HepG2 (cell line): Measurements from ENCODE around the gene EFNA2. TPM values are rescaled to one million over a fixed set of nuclear protein-coding genes. Genes with fewer than 3 reads are reported as not detected.
A peak's percentile ranks its signal among the peaks of the same experiment; 100 is the strongest.

ENCODE experiments used
- BORCS8-MEF2B ChIP-seq: sonication (generic); formaldehyde crosslinking; IDR thresholded peaks from 2 replicates; pipeline ENCODE4 v1.8.0; 2022; ENCODE audit warnings: mild to moderate bottlenecking, missing genetic modification reagents
- ESRRA ChIP-seq: sonication (generic); formaldehyde crosslinking; IDR thresholded peaks from 2 replicates; pipeline ENCODE4 v1.5.1; 2020; ENCODE audit warnings: mild to moderate bottlenecking, low read depth, missing genetic modification reagents
- FOXK2 ChIP-seq: fragments of 450-650 bp; IDR thresholded peaks from 2 replicates; pipeline ENCODE4 v1.6.1; 2016
- KLF11 ChIP-seq: IDR thresholded peaks from 2 replicates; pipeline ENCODE4 v1.6.1; 2016; ENCODE audit warnings: missing compliant biosample characterization
- MAF1 ChIP-seq: sonication (generic); formaldehyde crosslinking; IDR thresholded peaks from 2 replicates; pipeline ENCODE4 v1.5.0; 2020; ENCODE audit warnings: missing genetic modification reagents, borderline replicate concordance
- MIER3 ChIP-seq: IDR thresholded peaks from 2 replicates; pipeline ENCODE4 v1.6.1; 2016; ENCODE audit warnings: missing compliant biosample characterization, borderline replicate concordance
- MYNN ChIP-seq: sonication (generic); formaldehyde crosslinking; IDR thresholded peaks from 2 replicates; pipeline ENCODE4 v1.4.0; 2020; ENCODE audit warnings: mild to moderate bottlenecking, low read depth, missing genetic modification reagents
- RBFOX2 ChIP-seq: fragments of 200-400 bp; formaldehyde crosslinking; IDR thresholded peaks from 2 replicates; pipeline ENCODE4 v1.6.1; 2017; ENCODE audit warnings: low read depth, mild to moderate bottlenecking, low read length
- SALL2 ChIP-seq: sonication (generic); formaldehyde crosslinking; IDR thresholded peaks from 2 replicates; pipeline ENCODE4 v1.8.1; 2023; ENCODE audit warnings: mild to moderate bottlenecking, missing genetic modification reagents, inconsistent platforms
- SATB2 ChIP-seq: sonication (generic); formaldehyde crosslinking; IDR thresholded peaks from 2 replicates; pipeline ENCODE4 v1.5.0; 2020; ENCODE audit warnings: missing genetic modification reagents
- SNAPC2 ChIP-seq: sonication (generic); formaldehyde crosslinking; IDR thresholded peaks from 2 replicates; pipeline ENCODE4 v1.8.1; 2022; ENCODE audit warnings: mild to moderate bottlenecking, missing genetic modification reagents
- ZBTB3 ChIP-seq: sonication (generic); formaldehyde crosslinking; IDR thresholded peaks from 2 replicates; pipeline ENCODE4 v1.4.0; 2020; ENCODE audit warnings: low read depth, mild to moderate bottlenecking, moderate library complexity, missing genetic modification reagents, borderline replicate concordance
- ZNF33B ChIP-seq: sonication (generic); formaldehyde crosslinking; IDR thresholded peaks from 2 replicates; pipeline ENCODE4 v1.5.1; 2020; ENCODE audit warnings: mild to moderate bottlenecking, missing genetic modification reagents
- ZNF564 ChIP-seq: sonication (generic); formaldehyde crosslinking; IDR thresholded peaks from 2 replicates; pipeline ENCODE4 v1.8.1; 2023; ENCODE audit warnings: mild to moderate bottlenecking, missing genetic modification reagents
- ZNF747 ChIP-seq: sonication (generic); formaldehyde crosslinking; IDR thresholded peaks from 2 replicates; pipeline ENCODE4 v1.8.1; 2023; ENCODE audit warnings: missing genetic modification reagents, mild to moderate bottlenecking, borderline replicate concordance
- ZNF792 ChIP-seq: IDR thresholded peaks from 2 replicates; pipeline ENCODE4 v1.6.1; 2016
- polyA plus RNA-seq, 8 experiments: library from polyadenylated mRNA; depleted of rRNA in 3 of 8; stranded (reverse) in 7 of 8; unstranded in 1 of 8; fragments of >200 nt; fragmentation: Illumina TruSeq in 4 of 8; extraction: Trizol in 4 of 8; gene quantifications; 2 replicates each; pipeline versions ENCODE4 v1.2.1 to v1.2.3, GENCODE V29; 2011 to 2016; ENCODE audit warnings: low read depth in 4 of 8, missing spikeins in 1 of 8, mixed read lengths in 1 of 8; ENCODE audit not compliant: insufficient read depth in 1 of 8
- total RNA-seq, 5 experiments: library from RNA; depleted of rRNA; stranded (reverse); fragments of >200 nt; fragmentation: Illumina TruSeq; extraction: Trizol; gene quantifications; 2 replicates each; pipeline ENCODE4 v1.2.3, GENCODE V29; 2016; ENCODE audit warnings: low read depth in 1 of 5
- TF ChIP-seq, protein P1 (sequence below): fragments of 450-650 bp; IDR thresholded peaks from 2 replicates; pipeline ENCODE4 v1.6.1; 2016
- TF ChIP-seq, protein P2 (sequence below): sonication (generic); formaldehyde crosslinking; IDR thresholded peaks from 2 replicates; pipeline ENCODE4 v1.4.0; 2020; ENCODE audit warnings: missing genetic modification reagents, borderline replicate concordance
- TF ChIP-seq, protein P3 (sequence below): sonication (generic); formaldehyde crosslinking; IDR thresholded peaks from 2 replicates; pipeline ENCODE4 v1.5.1; 2020; ENCODE audit warnings: mild to moderate bottlenecking, missing genetic modification reagents, moderate library complexity

EFNA2 gene
- total and polyA plus RNA-seq, 2 of the 13 experiments (the other 11 are each of a cell fraction or from before 2014, with no cell fraction given), result 6.0 to 9.9 TPM

DNA sequence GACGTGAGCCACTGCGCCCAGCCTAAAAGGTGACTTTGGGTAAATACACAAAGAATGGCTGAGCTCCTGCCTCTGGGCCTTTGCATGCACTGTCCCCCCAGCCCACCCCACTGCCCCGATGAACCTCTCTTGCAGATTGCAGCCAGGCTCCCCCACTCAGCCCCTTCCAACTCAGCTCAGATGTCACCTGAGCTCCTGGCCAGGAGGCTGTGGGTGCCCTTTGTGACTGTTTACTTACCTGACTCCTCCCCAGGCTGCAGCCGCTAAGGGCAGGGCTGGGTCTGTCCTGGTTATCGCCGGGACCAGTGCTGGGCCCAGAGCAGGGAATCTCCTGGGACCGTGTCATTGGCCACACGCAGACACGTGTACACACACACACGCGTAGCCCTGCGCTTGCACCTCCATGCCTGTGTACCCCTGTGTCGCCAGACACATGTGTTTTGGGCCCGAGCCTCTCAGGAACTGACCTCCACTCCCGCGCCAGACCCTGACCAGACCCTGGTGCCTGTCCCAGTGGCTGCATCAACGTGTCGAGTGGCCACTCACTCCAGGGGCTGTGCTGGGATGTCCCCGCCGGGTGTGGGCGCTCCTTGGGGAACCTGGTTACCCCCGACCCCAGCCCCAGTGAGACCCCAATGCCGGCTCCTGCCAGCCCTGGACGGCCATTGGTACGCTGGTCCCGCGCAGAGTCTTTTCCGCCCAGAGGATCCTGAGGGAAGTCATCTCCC, 18.7 kb downstream of the EFNA2 start (continued):
- TF ChIP-seq SATB2, result no peak
- no peak for TF ChIP-seq MYNN (CRISPR knock-in tag)
- no peak for TF ChIP-seq SALL2 (CRISPR knock-in tag)
- no peak for TF ChIP-seq ZNF792 (CRISPR knock-in tag)
- 0 out of 2 replicates have a peak, but pooled peaks have one; percentile 36 for TF ChIP-seq ZNF33B (CRISPR knock-in tag)
- TF ChIP-seq BORCS8-MEF2B (CRISPR knock-in tag), result peak; percentile 55; the same call in 1 of the 2 replicates
- no peak for TF ChIP-seq MAF1 (CRISPR knock-in tag)
- no peak; the same call in 1 of the 2 replicates for TF ChIP-seq ZNF564
- TF ChIP-seq ZNF747 (CRISPR knock-in tag), result peak; percentile 76; the same call in 1 of the 2 replicates
- TF ChIP-seq SNAPC2 (CRISPR knock-in tag), result no peak
- TF ChIP-seq, protein P1, sequence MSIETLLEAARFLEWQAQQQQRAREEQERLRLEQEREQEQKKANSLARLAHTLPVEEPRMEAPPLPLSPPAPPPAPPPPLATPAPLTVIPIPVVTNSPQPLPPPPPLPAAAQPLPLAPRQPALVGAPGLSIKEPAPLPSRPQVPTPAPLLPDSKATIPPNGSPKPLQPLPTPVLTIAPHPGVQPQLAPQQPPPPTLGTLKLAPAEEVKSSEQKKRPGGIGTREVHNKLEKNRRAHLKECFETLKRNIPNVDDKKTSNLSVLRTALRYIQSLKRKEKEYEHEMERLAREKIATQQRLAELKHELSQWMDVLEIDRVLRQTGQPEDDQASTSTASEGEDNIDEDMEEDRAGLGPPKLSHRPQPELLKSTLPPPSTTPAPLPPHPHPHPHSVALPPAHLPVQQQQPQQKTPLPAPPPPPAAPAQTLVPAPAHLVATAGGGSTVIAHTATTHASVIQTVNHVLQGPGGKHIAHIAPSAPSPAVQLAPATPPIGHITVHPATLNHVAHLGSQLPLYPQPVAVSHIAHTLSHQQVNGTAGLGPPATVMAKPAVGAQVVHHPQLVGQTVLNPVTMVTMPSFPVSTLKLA, result peak; percentile 78
- TF ChIP-seq, protein P2, sequence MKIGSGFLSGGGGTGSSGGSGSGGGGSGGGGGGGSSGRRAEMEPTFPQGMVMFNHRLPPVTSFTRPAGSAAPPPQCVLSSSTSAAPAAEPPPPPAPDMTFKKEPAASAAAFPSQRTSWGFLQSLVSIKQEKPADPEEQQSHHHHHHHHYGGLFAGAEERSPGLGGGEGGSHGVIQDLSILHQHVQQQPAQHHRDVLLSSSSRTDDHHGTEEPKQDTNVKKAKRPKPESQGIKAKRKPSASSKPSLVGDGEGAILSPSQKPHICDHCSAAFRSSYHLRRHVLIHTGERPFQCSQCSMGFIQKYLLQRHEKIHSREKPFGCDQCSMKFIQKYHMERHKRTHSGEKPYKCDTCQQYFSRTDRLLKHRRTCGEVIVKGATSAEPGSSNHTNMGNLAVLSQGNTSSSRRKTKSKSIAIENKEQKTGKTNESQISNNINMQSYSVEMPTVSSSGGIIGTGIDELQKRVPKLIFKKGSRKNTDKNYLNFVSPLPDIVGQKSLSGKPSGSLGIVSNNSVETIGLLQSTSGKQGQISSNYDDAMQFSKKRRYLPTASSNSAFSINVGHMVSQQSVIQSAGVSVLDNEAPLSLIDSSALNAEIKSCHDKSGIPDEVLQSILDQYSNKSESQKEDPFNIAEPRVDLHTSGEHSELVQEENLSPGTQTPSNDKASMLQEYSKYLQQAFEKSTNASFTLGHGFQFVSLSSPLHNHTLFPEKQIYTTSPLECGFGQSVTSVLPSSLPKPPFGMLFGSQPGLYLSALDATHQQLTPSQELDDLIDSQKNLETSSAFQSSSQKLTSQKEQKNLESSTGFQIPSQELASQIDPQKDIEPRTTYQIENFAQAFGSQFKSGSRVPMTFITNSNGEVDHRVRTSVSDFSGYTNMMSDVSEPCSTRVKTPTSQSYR (CRISPR knock-in tag), result no peak
- TF ChIP-seq, protein P3, sequence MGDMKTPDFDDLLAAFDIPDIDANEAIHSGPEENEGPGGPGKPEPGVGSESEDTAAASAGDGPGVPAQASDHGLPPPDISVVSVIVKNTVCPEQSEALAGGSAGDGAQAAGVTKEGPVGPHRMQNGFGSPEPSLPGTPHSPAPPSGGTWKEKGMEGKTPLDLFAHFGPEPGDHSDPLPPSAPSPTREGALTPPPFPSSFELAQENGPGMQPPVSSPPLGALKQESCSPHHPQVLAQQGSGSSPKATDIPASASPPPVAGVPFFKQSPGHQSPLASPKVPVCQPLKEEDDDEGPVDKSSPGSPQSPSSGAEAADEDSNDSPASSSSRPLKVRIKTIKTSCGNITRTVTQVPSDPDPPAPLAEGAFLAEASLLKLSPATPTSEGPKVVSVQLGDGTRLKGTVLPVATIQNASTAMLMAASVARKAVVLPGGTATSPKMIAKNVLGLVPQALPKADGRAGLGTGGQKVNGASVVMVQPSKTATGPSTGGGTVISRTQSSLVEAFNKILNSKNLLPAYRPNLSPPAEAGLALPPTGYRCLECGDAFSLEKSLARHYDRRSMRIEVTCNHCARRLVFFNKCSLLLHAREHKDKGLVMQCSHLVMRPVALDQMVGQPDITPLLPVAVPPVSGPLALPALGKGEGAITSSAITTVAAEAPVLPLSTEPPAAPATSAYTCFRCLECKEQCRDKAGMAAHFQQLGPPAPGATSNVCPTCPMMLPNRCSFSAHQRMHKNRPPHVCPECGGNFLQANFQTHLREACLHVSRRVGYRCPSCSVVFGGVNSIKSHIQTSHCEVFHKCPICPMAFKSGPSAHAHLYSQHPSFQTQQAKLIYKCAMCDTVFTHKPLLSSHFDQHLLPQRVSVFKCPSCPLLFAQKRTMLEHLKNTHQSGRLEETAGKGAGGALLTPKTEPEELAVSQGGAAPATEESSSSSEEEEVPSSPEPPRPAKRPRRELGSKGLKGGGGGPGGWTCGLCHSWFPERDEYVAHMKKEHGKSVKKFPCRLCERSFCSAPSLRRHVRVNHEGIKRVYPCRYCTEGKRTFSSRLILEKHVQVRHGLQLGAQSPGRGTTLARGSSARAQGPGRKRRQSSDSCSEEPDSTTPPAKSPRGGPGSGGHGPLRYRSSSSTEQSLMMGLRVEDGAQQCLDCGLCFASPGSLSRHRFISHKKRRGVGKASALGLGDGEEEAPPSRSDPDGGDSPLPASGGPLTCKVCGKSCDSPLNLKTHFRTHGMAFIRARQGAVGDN (CRISPR knock-in tag), result peak; percentile 92
- TF ChIP-seq ESRRA (CRISPR knock-in tag), result peak; percentile 34; the same call in 1 of the 2 replicates
- TF ChIP-seq RBFOX2, result 0 out of 2 replicates have a peak, but pooled peaks have one; percentile 23
- no peak for TF ChIP-seq ZBTB3 (CRISPR knock-in tag)
- TF ChIP-seq KLF11 (CRISPR knock-in tag), result no peak
- no peak for TF ChIP-seq FOXK2
- TF ChIP-seq MIER3 (CRISPR knock-in tag), result no peak
